OCI-LY7 (cell line): ENCODE data around the gene ATP5F1B.

Source experiments
- CTCF ChIP-seq: fragments of 200-600 bp; sonication (generic); conservative IDR thresholded peaks from 2 replicates; pipeline ENCODE4 v1.5.1; 2014; ENCODE audit warnings: mild to moderate bottlenecking, antibody characterized with exemption, low read length, moderate library complexity, mixed read lengths
- EZH2phosphoT487 ChIP-seq: fragments of 200-600 bp; sonication (generic); IDR thresholded peaks from 2 replicates; pipeline ENCODE4 v1.6.1; 2018; ENCODE audit warnings: low read depth, borderline replicate concordance, mild to moderate bottlenecking, mixed run types, antibody characterized with exemption, low read length, moderate library complexity, mixed read lengths

GRCh38 chr12:56591961-56592360 lies 53.8 kb downstream of the ATP5F1B start:
- TF ChIP-seq CTCF (no peak), EZH2phosphoT487 (no peak)
